Right ventricle myocardium inferior (tissue), 1 donor: Measurements from ENCODE around the gene SIGLEC1. TPM values are rescaled to one million over a fixed set of nuclear protein-coding genes. Genes with fewer than 3 reads are reported as not detected.

Source experiments
- ATAC-seq: fragments of 200-7000 bp; cut with Tn5 transposase; one replicate; pipeline ENCODE4 v1.9.1; 2020; ENCODE audit warnings: mild to moderate bottlenecking, moderate library complexity
- DNase-seq: peaks from one replicate; pipeline ENCODE4 v3.0.0; 2021; ENCODE audit errors: missing footprints
- intact Hi-C: fragments of 100-400 bp; cut with DNase I; formaldehyde crosslinking; loops from one replicate; pipeline ENCODE4 v1.11.0; 2022
- long read RNA-seq: library from polyadenylated mRNA; unstranded; transcript quantifications from one replicate; pipeline ENCODE4 v2.0.0, GENCODE V29; 2021
- total RNA-seq: library from RNA; stranded (reverse); fragmentation: NEBNext Ultra II Directional; extraction: Animal tissue kit (Norgen Biotek cat#: 25700); gene quantifications from one replicate; pipeline ENCODE4 v1.2.1, GENCODE V29; 2021
- donor health status: DM: no; HTN: yes; CAD: no; lungs with severe emphysema.

The SIGLEC1 gene
- total RNA-seq = 9.5 TPM
- long read RNA-seq, partial matches to known transcripts = 1 of 2 reads
- long read RNA-seq, other reads (novel, unspliced or antisense) = 1 of 2 reads

DNA sequence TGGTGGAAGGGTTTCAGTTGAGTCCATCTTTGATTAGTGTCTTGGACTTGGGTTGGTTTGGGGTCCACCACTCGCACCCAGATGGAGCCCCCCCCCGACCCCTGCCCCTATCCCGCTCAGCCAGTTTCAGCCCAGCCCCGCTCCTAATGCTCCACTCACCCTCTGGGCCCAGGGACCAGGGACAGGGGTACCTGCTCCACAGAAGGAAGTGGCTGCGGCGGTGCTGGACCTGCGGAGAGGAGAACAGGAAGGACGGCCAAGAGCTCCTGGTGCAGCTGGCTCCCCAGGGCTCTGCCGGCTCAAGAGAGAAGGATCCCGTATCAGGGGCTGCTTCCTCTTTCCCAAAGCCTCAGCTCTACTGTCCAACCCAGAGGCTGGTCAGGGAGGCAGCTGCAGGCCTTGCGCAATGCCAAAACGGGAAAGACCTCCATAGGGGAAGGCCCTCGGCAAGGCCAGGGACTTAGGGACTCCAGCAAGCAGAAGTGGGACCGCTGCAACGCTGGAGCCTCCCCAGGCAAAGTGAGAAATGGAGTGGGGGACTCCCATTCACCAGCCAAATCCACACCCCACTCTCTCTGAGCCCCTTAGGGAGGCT is at the start of gene SIGLEC1:
TSS of gene SIGLEC1 (minus strand) at position 322 of the 595 bp plus-strand sequence. CDS start 5,472 bp downstream, outside the sequence.
- ATAC-seq (peak; percentile 58), DNase-seq (peak; percentile 86)
- intact Hi-C loops = no loop called here

DNA sequence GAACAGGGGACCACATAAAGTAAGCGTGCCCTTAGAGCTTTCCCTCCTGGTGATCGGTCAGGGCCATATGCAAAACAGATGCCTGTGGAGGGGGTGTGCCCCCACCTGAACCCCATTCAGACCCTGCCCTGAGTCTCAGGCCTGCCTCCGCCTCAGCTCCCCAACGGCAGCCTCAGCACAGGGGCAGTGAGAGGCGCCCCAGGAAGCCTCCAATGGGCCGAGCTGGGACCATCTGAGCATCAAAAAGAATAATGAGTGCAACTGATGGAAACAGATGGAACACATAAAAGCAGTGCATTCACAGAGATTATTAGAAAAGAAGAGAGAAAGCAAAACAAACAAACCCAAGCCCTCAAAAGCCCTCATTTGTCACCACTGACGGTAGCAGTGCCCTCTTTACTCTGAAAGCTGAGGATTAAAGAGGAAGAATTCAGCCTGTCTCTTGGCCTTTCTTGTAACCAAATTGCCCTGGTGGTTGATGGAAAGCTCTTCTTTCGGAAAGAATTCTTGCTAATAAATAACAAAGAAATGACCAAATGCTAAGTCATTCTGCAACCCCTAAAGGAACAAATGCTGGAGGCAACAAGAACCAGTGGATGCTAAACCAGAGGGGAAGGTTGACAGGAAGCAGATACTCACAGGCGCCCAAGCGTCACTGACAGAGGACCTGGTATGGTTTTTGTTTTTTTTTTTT is 48.4 kb upstream of the SIGLEC1 start:
- intact Hi-C loops = no loop called here
- DNase-seq (no peak), ATAC-seq (no peak)

DNA sequence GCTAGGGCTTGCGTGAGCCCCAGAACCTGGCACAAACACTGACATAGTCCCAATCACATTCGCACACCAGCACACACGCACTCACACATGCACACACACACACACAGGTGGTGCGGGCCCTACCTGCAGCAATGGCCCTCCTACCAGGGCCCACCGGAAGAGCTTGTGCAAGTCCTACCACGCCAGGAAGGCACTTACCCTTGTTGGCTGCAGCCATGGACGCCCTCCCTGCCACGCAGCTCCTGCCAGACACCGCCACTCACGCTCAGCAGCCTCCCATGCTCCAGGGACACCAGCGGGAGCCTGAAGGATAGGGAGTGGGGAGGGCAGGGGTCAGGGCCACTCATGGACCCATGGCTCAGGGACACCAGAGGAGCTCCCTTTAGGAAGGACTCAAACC is 47.5 kb upstream of the SIGLEC1 start:
- intact Hi-C loops = loop anchor here (5.0 kb wide), 1 partner anchor 463 kb away; no protein-coding TSS in a partner anchor
- DNase-seq (no peak), ATAC-seq (no peak)

DNA sequence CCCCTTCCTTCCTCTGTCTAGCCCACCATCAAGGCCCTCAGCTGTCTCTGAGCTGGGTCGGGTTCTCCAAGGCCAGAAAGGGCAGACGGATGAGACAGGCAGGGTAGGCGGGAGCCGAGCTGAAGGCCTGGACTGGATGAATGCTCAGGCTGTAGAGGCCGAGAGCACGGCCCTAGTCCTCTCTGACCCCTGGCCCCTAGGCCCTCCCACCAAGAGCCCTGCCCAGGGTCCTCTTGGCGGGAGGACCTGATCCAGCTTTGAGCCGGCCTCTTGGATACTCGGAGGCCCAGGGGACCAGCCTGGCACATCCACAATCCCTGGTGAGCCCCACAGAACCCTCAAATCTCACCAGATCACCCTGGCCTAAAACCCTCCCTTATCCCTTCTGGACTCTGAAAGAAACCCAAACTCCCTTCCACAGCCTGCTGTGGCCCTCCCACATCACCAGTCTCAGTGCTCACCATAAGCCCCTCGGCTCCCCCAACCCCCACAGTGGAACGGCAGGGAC is 47.0 kb upstream of the SIGLEC1 start:
- intact Hi-C loops = loop anchor here (5.0 kb wide), 1 partner anchor 462 kb away; no protein-coding TSS in a partner anchor
- DNase-seq (no peak), ATAC-seq (peak; percentile 17)

DNA sequence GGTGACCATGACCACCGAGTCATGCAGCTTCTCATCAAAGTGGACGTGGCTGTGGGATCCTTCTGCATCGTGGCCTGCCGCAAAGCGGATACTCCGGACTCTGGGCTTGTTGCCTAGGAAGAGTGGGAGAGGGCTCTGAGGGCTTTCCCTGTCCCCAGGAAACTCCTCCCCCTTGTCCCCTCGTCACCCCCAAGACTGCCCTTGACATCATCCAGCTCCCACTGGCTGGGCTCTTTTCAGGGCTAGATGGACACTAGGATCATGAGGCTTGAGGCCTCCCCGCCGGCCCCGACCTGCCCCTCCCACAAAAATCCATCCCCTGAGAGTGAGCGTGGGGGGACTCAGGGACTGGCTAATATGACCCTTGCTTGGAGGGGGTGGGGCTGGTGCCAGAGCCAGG is 46.2 kb upstream of the SIGLEC1 start:
- intact Hi-C loops = loop anchor here (5.0 kb wide), 1 partner anchor 461 kb away; no protein-coding TSS in a partner anchor
- DNase-seq = peak; percentile 56
- peak; percentile 35 for ATAC-seq

DNA sequence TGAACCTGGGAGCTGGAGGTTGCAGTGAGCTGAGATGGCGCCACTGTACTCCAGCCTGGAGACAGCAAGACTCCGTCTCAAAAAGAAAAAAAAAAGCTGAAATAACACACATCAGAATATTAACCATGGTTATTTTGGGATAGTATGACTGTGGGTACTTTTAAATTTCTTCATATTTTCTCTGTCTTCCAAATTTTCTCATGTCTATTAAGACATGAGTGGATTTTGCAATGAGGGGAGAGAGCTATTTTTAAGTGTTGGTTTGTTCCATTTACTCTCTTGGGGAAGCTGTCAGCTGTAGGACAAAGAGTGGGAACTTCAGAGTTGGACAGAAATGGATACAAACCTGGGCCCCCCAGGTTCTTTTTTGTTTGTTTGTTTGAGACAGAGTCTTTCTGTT is 44.9 kb upstream of the SIGLEC1 start:
- DNase-seq (no peak), ATAC-seq (no peak)
- intact Hi-C loops = loop anchor here (5.0 kb wide), 1 partner anchor 460 kb away; no protein-coding TSS in a partner anchor

DNA sequence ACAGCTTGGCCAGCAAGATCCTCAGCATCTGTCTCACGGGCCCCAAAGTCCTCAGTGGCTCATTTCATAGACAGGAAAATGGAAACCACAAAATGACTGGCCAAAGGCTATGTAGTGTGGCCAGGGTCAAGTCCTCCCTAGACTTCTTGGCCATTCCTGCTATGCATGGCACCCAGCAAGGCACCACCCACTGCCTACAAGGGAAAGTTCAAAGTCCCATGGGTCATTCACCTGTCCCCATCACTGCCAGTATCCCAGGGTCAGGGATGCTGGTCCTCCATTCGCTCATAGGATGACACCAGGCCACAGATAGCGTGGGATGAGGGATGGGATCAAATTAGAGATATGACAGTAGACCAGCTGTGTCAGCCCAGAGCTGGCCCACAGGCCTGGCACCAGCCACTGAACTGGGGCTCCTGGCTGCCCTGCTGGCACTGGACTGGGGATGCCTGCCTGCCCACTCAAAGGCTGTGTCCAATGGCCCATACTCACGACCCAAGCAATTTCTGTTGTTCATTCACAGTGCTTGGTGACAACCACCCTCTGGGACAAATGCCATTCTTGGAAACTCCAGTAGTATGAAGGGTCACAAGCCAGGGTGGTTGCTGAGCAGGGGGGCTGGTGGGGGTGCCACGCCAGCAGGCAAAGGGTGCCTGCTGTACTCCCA is 43.5 kb upstream of the SIGLEC1 start:
- DNase-seq = peak; percentile 55
- intact Hi-C loops = loop anchor here (5.0 kb wide), 1 partner anchor 459 kb away; no protein-coding TSS in a partner anchor
- ATAC-seq = no peak

DNA sequence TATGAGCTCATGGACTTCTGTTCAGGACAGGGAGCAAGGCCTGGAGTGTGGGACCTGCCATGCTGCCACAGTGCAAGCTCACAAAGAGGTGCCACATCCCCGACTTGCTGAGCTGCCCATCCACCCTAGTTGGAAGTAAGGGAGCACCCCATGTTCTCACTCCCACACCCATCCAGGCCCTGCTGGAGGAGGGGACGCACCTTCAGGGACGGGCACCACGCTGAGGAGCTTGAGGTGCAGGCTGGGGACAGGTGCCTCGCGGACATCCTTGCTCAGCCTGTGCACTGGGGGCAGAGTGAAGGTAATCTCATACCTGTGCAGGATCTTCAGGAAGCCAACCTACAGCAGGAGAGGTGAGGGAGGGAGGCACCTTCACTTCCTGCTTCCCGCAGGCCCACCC is 42.9 kb upstream of the SIGLEC1 start:
- ATAC-seq = no peak
- intact Hi-C loops = loop anchor here (5.0 kb wide), 1 partner anchor 458 kb away; no protein-coding TSS in a partner anchor
- DNase-seq = no peak

DNA sequence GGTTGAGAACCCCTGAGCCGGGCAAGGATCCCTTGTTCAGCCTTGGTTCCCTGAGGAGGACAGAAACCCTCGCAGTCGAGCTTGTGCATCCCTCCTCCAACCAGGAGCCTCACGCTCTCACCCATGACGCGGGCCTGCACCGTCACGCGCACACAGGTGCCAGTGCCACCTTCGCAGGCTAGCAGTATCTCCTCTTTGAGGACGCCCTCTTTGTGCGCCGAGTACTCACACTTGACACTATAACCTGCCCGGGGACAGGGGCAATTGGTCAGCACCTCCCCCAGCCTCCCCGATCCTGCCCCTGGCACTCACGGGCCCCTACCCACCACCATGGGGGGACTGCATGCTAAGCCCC is 41.9 kb upstream of the SIGLEC1 start:
- DNase-seq = no peak
- ATAC-seq = no peak
- intact Hi-C loops = no loop called here

DNA sequence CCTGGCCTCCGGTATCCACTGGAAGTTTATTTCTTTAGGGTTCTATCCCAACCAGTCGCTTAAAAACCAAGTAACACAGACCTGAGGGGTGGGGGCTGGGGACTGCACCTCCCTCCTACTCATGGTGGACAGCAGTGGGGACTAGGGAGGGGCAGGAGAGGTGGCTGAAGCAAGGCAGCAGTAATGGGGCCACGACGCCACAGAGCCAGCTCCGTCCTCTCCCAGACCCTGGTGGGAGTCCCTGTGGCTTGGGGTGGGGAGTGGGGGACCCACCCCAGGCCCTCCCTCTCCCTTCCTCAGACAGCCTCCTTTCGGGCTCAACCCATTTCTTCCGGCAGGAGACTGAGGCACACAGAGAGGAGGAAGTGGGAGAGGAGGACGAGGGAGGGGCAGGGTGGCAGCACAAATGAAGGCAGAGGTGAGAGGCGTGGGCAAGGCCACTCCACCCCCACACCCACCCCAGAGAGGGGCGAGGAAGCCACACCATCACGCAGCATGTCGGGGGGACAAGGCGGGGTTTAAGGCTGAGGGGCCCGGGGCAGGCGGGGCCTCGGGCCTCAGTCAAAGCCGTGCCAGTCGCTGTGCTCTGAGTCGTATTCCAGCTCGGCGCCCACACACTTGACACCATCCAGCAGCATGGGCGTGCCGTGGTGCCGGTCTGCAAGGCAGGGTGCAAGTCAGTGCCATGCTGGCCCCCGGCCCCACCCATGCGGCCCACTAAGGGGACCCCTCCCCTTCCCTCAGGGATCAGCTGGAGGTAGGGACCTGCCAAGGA is 41.3 kb upstream of the SIGLEC1 start:
- DNase-seq = no peak
- intact Hi-C loops = no loop called here
- peak; percentile 1 for ATAC-seq

DNA sequence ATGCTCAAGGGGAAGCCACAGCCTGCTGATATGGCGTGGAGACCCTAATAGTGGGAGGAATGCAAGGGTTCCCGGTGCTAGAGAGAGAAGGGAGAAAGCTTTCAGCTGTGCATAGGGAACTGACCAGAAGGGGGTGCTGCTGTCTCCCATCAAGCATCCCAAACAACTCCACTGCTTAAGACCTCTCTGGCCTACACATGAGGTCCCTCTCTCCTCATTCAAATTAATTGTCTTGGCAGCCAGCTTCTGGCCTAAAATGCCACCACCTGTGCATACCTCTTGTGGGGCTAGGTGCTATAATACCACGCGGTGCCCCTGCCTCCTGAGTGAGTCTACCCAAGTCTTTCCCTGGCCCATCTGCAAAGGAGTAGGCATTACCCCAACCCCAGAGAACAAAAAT is 40.7 kb upstream of the SIGLEC1 start:
- ATAC-seq (peak; percentile 65), DNase-seq (no peak)
- intact Hi-C loops = no loop called here

DNA sequence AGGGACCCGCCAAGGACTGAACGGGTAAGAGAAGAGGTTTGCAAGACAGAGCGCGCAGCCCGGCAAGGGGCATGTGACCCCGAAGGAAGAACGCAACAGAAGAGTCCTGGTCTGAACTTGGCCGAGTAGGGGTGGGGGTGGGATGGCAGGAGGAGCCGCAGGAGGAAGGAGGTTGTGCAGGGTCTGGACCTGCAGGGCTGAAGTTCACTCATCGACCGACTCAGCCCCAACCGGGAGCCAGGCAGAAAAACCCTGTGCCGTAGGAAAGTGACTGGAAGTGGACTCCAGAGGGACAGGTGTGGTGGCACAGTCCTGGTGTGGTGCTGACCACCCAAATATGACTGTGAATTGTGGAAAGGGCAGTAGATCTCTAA is 40.0 kb upstream of the SIGLEC1 start:
- intact Hi-C loops = no loop called here
- ATAC-seq = peak; percentile 9

DNA sequence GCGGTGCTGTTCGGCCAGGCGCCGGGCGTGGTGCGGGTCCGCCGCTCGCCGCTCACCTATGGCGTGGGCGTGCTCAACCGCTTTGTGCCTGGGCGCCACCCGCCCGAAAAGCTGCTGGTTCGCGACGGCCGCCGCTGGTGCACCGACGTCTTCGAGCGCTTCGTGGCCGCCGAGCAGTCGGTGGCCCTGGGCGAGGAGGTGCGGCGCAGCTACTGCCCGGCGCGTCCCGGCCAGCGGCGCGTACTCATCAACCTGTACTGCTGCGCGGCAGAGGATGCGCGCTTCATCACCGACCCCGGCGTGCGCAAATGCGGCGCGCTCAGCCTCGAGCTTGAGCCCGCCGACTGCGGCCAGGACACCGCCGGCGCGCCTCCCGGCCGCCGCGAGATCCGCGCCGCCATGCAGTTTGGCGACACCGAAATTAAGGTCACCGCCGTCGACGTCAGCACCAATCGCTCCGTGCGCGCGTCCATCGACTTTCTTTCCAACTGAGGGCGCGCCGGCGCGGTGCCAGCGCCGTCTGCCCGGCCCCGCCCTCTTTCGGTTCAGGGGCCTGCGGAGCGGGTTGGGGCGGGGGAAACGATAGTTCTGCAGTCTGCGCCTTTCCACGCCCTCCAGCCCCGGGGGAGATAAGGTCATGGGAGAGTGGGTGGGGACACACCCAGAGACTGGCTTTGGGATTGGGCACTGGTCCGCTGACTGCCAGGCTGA is 39.4 kb upstream of the SIGLEC1 start:
- peak; percentile 77 for DNase-seq
- intact Hi-C loops = no loop called here
- peak; percentile 40 for ATAC-seq

More for the DNA sequence above, 40.0 kb upstream of the SIGLEC1 start:
- no peak for DNase-seq

DNA sequence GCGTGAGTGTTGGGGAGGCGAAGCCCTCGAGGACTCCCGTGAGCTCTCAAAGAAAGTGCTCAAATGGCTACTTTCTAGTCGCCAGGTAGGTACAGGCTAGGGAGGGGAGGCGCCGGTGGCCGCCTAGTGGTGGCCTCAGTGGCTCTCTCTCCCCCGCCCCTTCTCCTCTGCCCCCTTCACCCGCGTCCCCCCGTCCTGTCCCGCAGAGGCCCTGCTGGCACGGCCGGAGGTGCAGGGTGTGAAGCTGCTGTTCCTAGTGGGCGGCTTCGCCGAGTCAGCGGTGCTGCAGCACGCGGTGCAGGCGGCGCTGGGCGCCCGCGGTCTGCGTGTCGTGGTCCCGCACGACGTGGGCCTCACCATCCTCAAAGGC is 38.9 kb upstream of the SIGLEC1 start:
- no peak for DNase-seq
- intact Hi-C loops = no loop called here
- no peak for ATAC-seq

DNA sequence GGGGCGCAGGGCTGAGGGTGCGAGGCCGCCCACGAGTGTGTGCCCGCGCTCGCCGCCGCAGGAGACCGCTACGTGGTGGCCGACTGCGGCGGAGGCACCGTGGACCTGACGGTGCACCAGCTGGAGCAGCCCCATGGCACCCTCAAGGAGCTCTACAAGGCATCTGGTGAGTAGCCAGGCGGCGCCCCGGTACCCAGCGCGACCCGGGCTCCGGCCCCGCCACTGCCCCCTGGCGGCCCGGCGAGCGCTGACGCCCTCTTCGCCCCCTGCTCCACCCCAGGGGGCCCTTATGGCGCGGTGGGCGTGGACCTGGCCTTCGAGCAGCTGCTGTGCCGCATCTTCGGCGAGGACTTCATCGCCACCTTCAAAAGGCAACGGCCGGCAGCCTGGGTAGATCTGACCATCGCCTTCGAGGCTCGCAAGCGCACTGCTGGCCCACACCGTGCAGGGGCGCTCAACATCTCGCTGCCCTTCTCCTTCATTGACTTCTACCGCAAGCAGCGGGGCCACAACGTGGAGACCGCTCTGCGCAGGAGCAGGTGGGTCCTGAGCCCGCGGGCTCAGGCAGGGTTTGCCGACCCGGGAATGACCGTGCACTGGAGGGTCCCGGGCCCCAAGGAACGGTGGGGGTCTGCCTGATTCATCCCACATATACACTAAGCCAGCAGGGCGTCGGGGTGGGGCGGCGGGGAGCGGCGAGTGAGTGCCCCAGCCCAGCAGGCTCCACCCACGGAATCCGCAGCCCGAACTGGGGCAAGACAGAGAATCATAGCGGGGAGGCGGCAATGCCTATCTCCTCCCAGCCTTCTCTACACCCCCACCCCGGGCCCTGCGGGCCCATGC is 37.5 kb upstream of the SIGLEC1 start:
- intact Hi-C loops = no loop called here
- ATAC-seq = no peak
- peak; percentile 64 for DNase-seq

DNA sequence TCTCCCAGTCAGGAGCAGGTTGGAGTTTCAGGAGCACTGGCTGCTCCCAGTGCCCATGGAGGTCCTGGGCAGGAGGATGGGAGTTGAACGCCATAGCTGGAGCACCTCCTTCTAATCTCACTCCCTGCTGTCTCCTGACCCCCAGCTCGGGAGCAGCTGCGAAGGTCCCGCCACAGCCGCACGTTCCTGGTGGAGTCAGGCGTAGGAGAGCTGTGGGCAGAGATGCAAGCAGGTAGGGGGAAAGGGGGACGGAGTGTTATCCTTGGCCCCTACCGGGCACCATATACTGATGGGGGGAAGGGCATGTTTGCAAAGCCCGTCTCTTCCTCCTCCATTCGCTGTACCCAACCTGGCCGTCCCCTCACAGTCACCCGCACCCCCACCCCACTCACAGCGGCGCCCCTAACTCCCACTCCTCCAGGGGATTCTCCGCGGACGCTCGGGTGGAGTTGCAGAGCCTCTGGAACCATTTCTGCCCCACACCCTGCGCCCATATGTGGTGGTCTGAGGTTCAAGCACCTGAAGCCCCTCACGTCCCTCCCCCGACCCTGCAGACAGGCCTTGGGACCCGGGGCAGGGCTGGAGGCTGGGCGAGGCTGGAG is 36.8 kb upstream of the SIGLEC1 start:
- ATAC-seq (no peak), DNase-seq (peak; percentile 44)
- intact Hi-C loops = no loop called here

DNA sequence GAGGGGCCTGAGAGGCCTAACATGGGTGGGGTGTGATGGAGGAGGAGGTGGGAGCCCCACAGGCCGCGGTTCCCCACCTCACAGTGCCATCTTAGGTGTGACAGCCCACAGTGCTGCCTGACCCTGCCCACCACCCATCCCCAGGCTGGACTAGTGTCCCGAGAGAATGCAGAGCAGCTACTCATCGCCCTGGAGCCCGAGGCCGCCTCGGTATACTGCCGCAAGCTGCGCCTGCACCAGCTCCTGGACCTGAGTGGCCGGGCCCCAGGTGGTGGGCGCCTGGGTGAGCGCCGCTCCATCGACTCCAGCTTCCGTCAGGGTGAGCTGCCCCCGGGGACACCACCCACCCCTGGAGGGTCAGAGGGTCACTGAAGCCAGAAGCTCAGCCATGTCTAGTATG is 35.7 kb upstream of the SIGLEC1 start:
- ATAC-seq (no peak), DNase-seq (no peak)
- intact Hi-C loops = no loop called here
